PC-3 (cell line): ENCODE data around the gene SRD5A2. TPM values are rescaled to one million over a fixed set of nuclear protein-coding genes. Genes with fewer than 3 reads are reported as not detected.

Experiments used
- total RNA-seq: library from RNA; depleted of rRNA; stranded (reverse); fragments of >200 nt; gene quantifications from 2 replicates; pipeline ENCODE4 v1.2.3, GENCODE V29; 2014; rRNA removed

Gene SRD5A2
- total RNA-seq, 1 experiment from 2014 or later: 0.07 TPM

Other genes with a start within 250 kb of the SRD5A2 start
- gene XDH, start 166.2 kb downstream of the SRD5A2 start, total RNA-seq: 0.06 and 0.91 TPM in 2 replicates